ENCODE data around the gene PCGF2.

The PCGF2 gene

DNA sequence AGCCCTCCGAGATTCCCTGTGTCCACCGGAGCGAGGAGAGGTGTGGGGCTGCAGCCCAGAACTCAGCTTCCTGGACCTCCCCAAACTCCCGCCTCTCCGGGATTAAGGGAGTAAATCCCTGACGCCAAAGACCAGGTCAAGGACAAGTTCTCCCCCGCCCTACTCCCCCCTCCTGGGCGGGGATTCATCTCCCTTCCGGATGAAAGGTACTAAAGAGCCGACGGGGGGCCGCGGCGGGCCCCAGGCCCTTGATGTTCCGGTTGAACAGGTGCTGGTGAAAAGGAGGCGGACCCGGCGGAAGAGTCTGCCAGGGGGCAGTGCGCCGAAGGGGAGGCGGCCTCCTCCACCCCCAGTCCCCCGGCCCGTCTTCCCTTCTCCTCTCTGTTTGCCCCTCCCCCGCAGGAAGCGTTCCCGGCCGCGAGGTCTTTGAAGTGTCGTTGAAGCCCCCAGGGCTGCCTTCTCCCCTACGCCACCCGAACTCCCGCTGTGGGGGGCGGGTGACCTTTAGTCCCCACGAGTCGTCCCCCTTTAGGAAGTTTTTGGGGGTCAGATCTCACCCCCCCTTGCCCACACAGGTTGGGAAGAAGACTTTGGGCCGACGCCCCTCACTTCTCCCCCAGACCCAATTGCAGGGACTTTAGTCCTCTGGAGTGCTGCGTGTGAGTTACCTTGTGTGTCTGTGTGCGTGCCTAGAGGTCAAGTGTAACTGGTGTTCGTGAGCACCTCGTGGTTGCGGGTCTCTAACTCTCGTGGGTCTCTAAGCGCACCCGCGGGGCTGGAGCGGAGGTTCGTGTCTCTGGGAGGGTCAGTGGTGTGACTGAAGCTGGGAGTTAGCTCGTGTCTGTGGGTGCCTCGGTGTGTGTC lies 44.2 kb downstream of the PCGF2 start:
- DNase-seq (ENCODE audit: low read depth in 2 of 2), result no peak

DNA sequence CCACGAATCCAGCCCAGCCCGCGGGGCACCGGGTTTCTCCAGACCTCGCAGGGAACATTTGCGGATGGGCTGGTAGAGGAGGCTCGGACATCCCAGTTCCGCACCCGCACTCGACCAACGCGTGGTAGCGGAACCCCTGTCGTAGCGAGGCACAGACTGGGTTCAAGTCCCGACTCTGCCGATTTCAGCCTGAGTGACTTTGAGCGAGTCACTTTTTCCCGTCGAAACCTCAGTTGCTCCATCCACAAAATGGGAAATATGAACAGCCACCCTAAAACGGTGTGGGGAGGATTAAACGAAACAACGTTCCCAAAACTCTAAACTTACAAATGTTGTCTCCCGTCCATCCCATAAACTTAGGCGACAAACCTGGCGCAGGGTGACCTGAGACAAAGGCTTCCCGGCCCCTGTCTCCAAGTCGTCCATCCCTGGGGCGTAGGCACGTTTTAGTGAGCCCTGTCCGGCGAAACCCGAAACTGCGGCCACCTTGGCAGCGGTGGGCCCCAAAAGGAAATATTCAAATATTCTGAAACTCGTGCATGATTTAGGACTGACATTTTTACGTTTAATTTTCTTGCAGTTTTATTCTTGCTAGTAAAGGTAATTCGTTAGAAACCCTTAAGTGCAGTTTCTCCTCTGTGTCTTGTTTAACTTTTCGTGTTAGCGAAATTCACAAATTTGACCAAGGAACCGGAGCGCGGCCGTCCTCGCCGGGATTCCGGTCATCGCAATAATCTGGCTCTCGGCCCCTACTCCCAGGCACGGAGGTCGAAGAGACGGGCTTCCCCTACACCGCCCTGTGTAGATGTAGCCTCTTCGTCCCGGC lies 45.0 kb downstream of the PCGF2 start:
- no peak for DNase-seq (ENCODE audit: low read depth in 2 of 2)

DNA sequence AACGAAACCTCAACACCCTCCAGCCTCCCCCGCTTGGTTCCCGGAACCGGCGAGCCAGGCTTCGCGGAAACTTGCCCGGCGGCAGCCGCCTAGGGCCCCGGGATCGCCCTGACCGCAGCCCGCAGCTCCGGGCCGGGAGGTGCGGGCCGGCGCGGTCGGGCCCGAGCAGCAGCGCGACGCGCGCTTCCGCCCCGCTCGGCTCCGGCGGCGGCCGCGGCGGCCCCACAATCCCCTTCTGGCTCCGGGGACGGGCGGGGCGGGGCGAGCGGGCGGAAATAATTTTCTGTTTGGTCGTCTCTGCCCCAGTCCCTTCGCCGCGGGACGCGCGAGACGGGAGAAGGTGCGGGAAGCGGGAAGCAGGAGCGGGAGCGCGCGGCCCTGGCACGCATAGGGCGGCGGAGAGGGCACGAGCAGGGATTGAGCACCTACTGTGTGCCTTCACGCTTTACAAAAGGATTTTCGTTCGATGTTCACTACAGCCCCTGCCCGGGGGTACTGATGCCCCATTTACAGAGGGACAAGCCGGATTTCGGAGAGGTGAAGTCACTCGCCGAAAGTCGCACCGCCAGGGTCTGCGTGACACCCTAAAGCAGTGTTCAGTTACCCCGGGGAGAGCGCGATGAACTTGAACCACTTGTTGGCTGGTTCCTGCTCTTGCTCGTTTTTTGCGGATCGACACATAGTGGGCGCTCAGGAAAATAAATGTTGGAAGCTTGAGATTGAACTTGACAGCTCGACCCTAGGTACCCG lies 45.8 kb downstream of the PCGF2 start:
- DNase-seq (ENCODE audit: low read depth in 2 of 2), result peak; percentile 54 to 58

DNA sequence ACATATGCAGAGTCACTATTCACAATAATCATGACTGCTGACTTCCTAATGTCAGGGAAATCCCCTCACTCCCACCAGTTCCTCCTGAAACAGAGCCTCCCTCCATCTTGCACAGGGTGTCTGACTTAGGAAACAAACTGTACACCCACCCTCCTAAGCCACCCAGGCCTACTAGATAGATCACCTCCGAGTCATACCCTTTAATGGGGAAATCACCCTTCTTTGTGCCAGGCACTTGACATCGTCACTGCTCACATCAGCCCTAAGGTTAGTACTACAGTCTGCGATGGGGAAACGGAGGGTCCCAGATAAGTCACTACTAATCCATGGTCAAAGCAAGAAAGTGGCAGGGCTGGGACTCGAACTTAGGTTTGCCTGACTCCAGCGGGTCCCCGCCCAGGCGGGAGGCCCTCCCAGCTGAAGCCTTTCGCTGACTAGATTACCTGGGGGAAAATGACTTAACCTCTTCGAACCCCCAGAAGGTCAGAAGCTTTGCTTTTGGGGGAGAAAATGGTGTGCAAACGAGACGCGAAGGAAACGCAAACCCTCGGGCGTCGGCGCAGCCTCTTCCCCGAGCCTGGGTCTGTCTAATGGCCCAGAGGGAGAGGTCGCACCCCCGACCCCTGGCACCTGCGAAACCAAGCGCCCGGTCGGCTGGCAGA lies 46.5 kb downstream of the PCGF2 start:
- no peak for DNase-seq (ENCODE audit: low read depth in 2 of 2)

DNA sequence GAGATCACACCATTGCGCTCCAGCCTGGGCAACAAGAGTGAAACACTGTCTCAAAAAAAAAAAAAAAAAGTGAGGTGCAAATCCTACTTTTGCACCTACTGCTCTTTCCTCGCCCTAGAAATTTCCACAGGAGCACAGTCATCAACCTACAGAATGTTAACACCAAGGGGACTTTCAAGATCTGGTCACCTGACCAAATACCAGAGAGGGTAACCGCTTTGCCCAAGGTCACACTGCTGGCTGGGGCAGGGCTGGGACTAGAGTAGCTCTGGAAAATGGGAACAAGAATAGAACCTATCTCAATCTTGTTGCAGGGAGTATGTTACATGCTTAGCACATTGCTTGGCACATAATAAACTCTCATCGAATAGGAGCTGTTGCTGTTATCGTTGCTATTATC lies 49.4 kb downstream of the PCGF2 start:
- DNase-seq (ENCODE audit: low read depth in 2 of 2), result no peak

DNA sequence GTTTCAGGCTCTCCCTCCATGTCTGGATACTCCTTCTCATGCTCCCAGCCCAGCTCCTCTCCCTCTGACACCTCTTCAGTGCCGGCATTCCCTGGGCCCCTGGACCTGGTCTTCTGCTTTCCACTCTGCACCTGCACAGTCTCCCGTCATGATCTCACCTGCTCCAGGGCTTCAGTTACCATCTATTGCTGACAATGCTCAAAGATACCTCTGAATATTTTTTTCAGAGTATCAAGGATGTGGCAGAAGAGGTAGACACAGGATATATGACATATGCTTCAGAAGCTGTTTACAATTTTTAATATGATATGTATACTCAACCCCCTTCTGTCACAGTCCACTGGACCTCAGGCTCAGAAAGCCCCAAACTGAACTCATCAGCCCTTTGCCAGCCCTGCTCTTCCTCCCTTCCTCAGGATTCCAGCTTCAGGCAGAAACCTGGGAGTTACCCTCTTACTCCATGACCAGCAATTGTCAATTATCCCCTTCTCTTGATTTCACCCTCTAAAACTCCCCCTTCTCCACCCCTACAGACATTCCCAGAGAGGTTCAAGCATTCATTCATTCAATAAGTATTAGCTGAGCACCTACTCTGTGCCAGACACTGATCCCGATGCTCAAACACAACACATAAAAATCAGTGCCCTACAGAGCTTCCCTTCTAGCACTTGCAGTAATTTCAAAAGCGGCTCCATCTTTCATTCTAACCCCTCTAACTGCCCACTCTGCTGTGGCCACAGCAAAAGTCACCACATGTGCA lies 50.9 kb downstream of the PCGF2 start:
- DNase-seq (ENCODE audit: low read depth in 2 of 2), result no peak

DNA sequence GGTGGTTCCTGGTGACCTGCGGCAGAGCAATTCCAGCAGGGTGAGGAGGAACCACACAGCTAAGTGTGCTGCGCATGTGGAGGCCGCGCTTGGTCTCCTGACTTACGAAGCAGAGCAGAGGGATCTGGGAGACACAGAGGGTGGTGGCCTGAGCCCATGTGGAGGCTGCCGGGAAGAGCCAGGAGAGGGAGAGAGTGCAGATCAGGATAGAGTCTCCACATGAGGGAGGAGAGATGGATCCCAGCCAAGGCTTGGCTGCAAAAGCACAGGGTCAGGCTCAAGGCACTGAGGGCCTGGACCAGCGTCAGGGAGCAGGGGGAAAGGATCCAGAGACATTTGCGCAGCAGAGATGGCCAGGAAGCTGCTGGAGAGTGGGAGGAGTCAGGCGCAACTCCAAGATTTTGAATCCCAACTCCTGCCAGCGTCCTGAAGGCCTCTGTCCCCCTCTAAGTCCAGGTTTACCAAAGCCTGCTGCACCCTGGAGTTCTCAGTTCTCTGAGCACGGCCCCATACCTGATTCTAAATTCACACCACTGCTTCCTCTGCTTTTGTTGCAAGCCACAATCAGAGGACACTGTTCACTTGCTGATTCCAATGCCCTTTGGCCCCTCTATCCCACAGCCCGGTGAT lies 54.3 kb downstream of the PCGF2 start:
- no peak for DNase-seq (ENCODE audit: low read depth in 2 of 2)

DNA sequence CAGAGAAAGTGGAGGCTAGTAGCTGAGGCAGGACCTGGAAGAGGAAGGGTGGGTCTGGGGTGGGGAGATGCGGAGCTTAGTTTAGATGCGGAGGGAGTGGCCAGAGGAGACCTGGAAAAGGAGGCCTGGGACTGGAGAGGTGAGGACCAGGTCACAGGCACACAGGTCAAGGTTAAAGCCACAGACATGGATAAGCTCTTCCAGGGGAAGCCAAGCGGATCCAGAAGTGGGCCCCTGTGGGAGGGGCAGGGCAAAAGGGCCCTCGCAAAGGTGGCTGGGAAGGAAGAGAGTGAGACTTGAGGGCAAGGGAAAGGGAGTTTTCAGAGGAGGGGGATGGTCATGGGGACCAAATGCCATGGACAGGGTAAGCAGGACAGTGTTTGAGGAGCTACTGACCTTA lies 57.0 kb downstream of the PCGF2 start:
- DNase-seq (ENCODE audit: low read depth in 2 of 2), result no peak

DNA sequence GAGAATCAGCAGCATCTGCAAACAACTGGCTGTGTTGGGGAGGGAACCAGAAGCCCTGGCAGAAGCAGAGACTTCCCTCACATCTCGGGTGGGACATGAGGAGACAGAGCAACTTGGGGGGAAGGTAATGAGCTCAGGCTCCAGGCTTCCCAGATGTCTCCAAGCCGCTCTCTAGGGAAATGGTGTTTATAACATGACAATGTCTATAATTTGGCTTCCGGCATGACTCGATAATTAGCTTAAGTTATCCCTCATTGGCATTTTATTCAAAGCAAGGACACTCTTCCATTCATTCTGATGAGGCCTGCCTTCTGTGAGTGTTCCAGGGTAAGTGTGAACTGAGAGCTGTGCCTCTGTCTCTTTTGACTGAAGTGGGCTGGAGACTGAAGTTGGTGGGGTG lies 57.8 kb downstream of the PCGF2 start:
- DNase-seq (ENCODE audit: low read depth in 2 of 2), result no peak

DNA sequence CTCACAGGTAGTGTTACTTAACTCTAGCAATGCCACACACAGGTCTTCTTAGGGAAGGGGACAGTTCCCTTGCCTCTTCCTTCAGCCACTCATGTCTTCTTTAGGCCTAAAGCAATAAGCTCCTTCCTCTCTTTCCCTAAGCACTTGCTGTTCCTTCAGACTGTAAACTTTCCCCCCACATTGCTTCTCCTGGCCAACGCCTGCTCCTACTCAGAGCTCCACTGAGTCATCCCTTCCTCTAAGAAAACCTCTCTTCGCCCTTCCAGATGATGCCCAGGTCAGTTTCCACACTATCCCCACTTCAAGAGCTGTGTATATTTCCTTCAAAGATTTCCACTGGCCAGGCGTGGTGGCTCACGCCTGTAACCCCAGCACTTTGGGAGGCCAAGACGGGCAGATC lies 60.9 kb downstream of the PCGF2 start:
- DNase-seq (ENCODE audit: low read depth in 2 of 2), result no peak

DNA sequence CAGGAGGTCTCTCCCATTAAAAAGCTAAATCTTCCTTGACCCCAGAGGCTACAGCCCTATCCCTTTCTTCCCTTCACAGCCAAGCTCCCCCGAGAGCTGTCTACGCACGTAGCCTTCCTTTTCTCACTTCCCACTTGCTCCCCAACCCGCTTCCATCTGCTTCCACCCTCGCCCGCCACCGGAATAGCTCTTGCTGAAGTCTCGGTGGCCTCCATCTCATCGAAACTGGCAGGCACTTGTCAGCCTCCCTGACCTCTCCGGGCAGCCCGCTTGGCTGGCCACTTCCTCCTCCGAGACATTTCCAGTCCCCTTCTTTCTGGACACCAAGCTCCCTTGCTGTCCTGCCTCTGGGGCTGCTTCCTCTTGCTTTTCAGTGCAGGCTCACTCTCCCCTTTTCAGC lies 62.6 kb downstream of the PCGF2 start:
- no peak for DNase-seq (ENCODE audit: low read depth in 2 of 2)

Data from fibroblast of skin of left biceps (primary cell).